NOMO-1 treated with DMSO at 0.1 percent for 48 hours (cell line): ENCODE measurements around the gene MTMR12.
A peak's percentile ranks its signal among the peaks of the same experiment; 100 is the strongest.

ENCODE experiments used
- DNase-seq: peaks from one replicate; lab custom pipeline; 2025; ENCODE audit not compliant: unreplicated experiment; lab: John Stamatoyannopoulos, UW

Gene MTMR12

GRCh38 chr5:32312595-32313332 is at the start of gene MTMR12:
TSS of gene MTMR12 (minus strand) at chr5:32312939. CDS start at chr5:32312838, 101 bp downstream.
- peak; percentile 100 for DNase-seq

GRCh38 chr5:32362527-32362926 is 49.8 kb upstream of the MTMR12 start:
- no peak for DNase-seq

- DNase-seq, result no peak
Observed at GRCh38 chr5:32360906-32361305, 48.2 kb upstream of the MTMR12 start.

GRCh38 chr5:32358611-32359010 is 45.9 kb upstream of the MTMR12 start:
- no peak for DNase-seq

- no peak for DNase-seq
Observed at GRCh38 chr5:32357658-32358057, 44.9 kb upstream of the MTMR12 start.

- no peak for DNase-seq
Observed at GRCh38 chr5:32355686-32356085, 42.9 kb upstream of the MTMR12 start.

- no peak for DNase-seq
Observed at GRCh38 chr5:32353420-32353819, 40.7 kb upstream of the MTMR12 start.

- DNase-seq, result no peak
Observed at GRCh38 chr5:32352685-32353084, 39.9 kb upstream of the MTMR12 start.

GRCh38 chr5:32346869-32347268 is 34.1 kb upstream of the MTMR12 start:
- no peak for DNase-seq

- DNase-seq, result no peak
Observed at GRCh38 chr5:32343058-32343672, 30.4 kb upstream of the MTMR12 start.

GRCh38 chr5:32342656-32343055 is 29.9 kb upstream of the MTMR12 start:
- DNase-seq, result no peak

GRCh38 chr5:32339878-32340277 is 27.1 kb upstream of the MTMR12 start:
- DNase-seq, result no peak

GRCh38 chr5:32339198-32339597 is 26.5 kb upstream of the MTMR12 start:
- DNase-seq, result no peak

GRCh38 chr5:32332966-32333365 is 20.2 kb upstream of the MTMR12 start:
- no peak for DNase-seq

GRCh38 chr5:32332361-32332760 is 19.6 kb upstream of the MTMR12 start:
- no peak for DNase-seq

- peak; percentile 27 for DNase-seq
Observed at GRCh38 chr5:32331935-32332274, 19.2 kb upstream of the MTMR12 start.

GRCh38 chr5:32331217-32331934 is 18.6 kb upstream of the MTMR12 start:
- DNase-seq, result no peak

GRCh38 chr5:32330126-32330971 is 17.6 kb upstream of the MTMR12 start:
- DNase-seq, result no peak

GRCh38 chr5:32329395-32329834 is 16.7 kb upstream of the MTMR12 start:
- DNase-seq, result peak; percentile 88

- no peak for DNase-seq
Observed at GRCh38 chr5:32326216-32326772, 13.6 kb upstream of the MTMR12 start.

- no peak for DNase-seq
Observed at GRCh38 chr5:32325616-32326015, 12.9 kb upstream of the MTMR12 start.
